ENCODE measurements around the gene OSGIN1. TPM values are rescaled to one million over a fixed set of nuclear protein-coding genes. Genes with fewer than 3 reads are reported as not detected.

OSGIN1 gene
- total RNA-seq, 6 experiments from 2014 or later: 40.1 to 170 (median 53.9) TPM

DNA sequence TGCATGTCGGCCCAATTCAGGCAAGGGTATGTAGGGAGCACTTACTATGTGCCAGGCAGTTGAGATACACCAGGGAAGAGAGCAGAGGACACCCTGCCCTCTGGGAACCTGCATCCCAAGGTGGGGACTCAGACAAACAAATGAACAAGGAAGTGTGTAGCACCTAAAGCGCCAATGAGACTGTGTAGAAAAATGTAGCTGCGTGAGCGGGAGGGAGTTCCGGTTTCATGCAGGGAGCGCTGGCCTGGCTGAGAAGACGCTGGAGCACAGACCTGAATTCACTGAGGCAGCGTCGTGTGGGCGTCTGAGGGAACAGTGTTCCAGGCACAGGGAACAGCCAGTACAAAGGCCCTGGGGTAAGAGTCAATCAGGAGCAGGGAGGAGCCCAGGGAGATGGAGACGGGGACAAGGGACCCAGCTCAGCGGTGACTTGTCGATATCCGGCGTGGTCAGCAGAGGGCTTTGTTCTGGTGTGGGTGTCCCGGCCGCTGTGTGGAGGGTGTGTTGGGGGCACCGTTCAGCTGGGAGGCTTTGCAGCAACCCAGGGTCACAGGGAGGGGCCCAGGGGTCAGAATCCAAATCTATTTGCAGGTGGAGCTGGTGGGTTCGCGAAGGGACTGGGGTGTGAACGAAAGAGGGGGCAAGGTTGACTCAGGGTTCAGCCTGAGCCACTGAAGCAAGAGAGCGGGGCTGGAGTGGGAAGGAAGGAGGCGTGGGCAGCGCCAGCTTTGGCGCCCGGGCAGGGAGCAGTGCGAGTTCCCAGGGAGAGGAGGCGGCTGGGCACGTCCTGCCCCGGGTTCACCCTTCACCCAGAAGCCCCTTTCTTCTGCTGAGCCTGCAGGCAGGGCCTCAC, 17.8 kb upstream of the OSGIN1 start:
- no peak overlapping the region for H3K27ac ChIP-seq
- no peaks in the 10 kb centered on the region for H3K27me3 ChIP-seq
- peaks cover 0 to 18% (median 7%) of the 10 kb centered on the region in 4 donors for H3K4me1 ChIP-seq
- intact Hi-C loops (cut with DNase I): no loop called here
- TF ChIP-seq POLR2A (IDR thresholded peaks at IDR 0.05): no peak
- TF ChIP-seq, protein P1, sequence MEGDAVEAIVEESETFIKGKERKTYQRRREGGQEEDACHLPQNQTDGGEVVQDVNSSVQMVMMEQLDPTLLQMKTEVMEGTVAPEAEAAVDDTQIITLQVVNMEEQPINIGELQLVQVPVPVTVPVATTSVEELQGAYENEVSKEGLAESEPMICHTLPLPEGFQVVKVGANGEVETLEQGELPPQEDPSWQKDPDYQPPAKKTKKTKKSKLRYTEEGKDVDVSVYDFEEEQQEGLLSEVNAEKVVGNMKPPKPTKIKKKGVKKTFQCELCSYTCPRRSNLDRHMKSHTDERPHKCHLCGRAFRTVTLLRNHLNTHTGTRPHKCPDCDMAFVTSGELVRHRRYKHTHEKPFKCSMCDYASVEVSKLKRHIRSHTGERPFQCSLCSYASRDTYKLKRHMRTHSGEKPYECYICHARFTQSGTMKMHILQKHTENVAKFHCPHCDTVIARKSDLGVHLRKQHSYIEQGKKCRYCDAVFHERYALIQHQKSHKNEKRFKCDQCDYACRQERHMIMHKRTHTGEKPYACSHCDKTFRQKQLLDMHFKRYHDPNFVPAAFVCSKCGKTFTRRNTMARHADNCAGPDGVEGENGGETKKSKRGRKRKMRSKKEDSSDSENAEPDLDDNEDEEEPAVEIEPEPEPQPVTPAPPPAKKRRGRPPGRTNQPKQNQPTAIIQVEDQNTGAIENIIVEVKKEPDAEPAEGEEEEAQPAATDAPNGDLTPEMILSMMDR (IDR thresholded peaks at IDR 0.05): no peak
- no peaks in the 10 kb centered on the region for H3K9me3 ChIP-seq
- no peak overlapping the region for H3K4me3 ChIP-seq
- DNase-seq: no peak
- no peak for ATAC-seq
- WGBS (ENCODE audit: insufficient coverage, low coverage, low lambda C conversion rate, missing lambda C conversion rate): 88% methylated on average over 18 of the region's 30 CpGs
- H3K36me3 ChIP-seq: no peaks in the 10 kb centered on the region

- no peak overlapping the region for H3K27ac ChIP-seq
- 60% methylated on average over 2 of the region's 10 CpGs for WGBS (ENCODE audit: insufficient coverage, low coverage, low lambda C conversion rate, missing lambda C conversion rate)
- no peak for TF ChIP-seq POLR2A (IDR thresholded peaks at IDR 0.05)
- TF ChIP-seq, protein P1 (IDR thresholded peaks at IDR 0.05): no peak
- peaks cover 0 to 18% (median 7%) of the 10 kb centered on the region in 4 donors for H3K4me1 ChIP-seq
- no peaks in the 10 kb centered on the region for H3K36me3 ChIP-seq
- H3K4me3 ChIP-seq: no peak overlapping the region
- intact Hi-C loops (cut with DNase I): no loop called here
- no peak for ATAC-seq
- H3K9me3 ChIP-seq: no peaks in the 10 kb centered on the region
- H3K27me3 ChIP-seq: no peaks in the 10 kb centered on the region
- peak in 1 of 3 donors; percentile 52 for DNase-seq
Observed at GRCh38 chr16:83935858-83936255, 17.2 kb upstream of the OSGIN1 start.

- WGBS (ENCODE audit: insufficient coverage, low coverage, low lambda C conversion rate, missing lambda C conversion rate): 92% methylated on average over 6 of the region's 19 CpGs
- ATAC-seq: no peak
- no peaks in the 10 kb centered on the region for H3K27me3 ChIP-seq
- H3K4me3 ChIP-seq: no peak overlapping the region
- intact Hi-C loops (cut with DNase I): no loop called here
- H3K4me1 ChIP-seq: peaks cover 0 to 18% (median 7%) of the 10 kb centered on the region in 4 donors
- H3K36me3 ChIP-seq: no peaks in the 10 kb centered on the region
- no peak overlapping the region for H3K27ac ChIP-seq
- H3K9me3 ChIP-seq: no peaks in the 10 kb centered on the region
- TF ChIP-seq, protein P1 (IDR thresholded peaks at IDR 0.05): no peak
- TF ChIP-seq POLR2A (IDR thresholded peaks at IDR 0.05): no peak
- DNase-seq: no peak
Observed at GRCh38 chr16:83936581-83937165, 16.4 kb upstream of the OSGIN1 start.

DNA sequence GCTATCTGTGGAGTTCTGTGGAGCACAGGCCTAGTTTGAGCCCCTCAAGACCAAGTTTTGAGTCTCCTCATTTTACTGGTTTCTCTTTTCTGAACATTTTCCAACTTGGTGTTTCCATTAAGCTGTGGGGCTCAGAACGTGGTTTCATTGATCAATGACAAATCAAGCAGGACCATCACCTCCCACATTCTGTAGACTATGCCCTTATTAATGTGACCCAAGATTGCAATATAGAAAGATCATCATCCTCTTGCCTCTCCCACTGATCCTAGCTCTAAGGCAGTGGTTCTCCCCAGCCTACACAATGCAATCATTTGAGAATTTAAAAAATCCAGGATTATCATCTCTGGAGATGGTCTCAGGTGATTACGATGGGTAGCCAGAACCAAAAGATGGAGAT, 15.8 kb upstream of the OSGIN1 start:
- ATAC-seq (no peak), DNase-seq (no peak)
- 100% methylated on average over 1 of the region's 2 CpGs for WGBS (ENCODE audit: insufficient coverage, low coverage, low lambda C conversion rate, missing lambda C conversion rate)
- Histone ChIP-seq H3K9me3 (no peaks in the 10 kb centered on the region), H3K36me3 (no peaks in the 10 kb centered on the region), H3K4me1 (peaks cover 0 to 23% (median 10%) of the 10 kb centered on the region in 4 donors), H3K27ac (no peak overlapping the region), H3K4me3 (no peak overlapping the region), H3K27me3 (no peaks in the 10 kb centered on the region)
- TF ChIP-seq POLR2A (IDR thresholded peaks at IDR 0.05): no peak
- intact Hi-C loops (cut with DNase I): no loop called here

All from right lobe of liver (tissue), 6 donors.